Measurements from ENCODE around the gene UNC80.
"Not testable (repeated sequence)": the region's sequence is repeated elsewhere in the genome, so short reads cannot be mapped to it uniquely, and the experiment has no call there.

UNC80 gene

GRCh38 chr2:209790066-209790728, 18.6 kb downstream of the UNC80 start:
- DNase-seq (ENCODE audit: insufficient read length, low spot score) (no peak), FAIRE-seq (no peak)
- TF ChIP-seq POLR2AphosphoS5 (IDR thresholded peaks at IDR 0.05; ENCODE audit: low read depth, low read length) (no peak), SPI1 (IDR thresholded peaks at IDR 0.05; ENCODE audit: low read depth, low read length) (no peak), PAX5 (IDR thresholded peaks at IDR 0.05; ENCODE audit: insufficient read depth, low read length, severe bottlenecking) (no peak), POLR2A (IDR thresholded peaks at IDR 0.05; ENCODE audit: low read depth, low read length) (no peak), TAF1 (IDR thresholded peaks at IDR 0.05; ENCODE audit: low read depth, low read length) (no peak), POU2F2 (IDR thresholded peaks at IDR 0.05; ENCODE audit: low read depth, low read length) (no peak)

GRCh38 chr2:209791151-209791550, 19.5 kb downstream of the UNC80 start:
- DNase-seq (ENCODE audit: insufficient read length, low spot score) (no peak), FAIRE-seq (no peak)
- TF ChIP-seq TAF1 (IDR thresholded peaks at IDR 0.05; ENCODE audit: low read depth, low read length) = no peak
- TF ChIP-seq PAX5 (IDR thresholded peaks at IDR 0.05; ENCODE audit: insufficient read depth, low read length, severe bottlenecking) = no peak
- TF ChIP-seq POLR2AphosphoS5 (IDR thresholded peaks at IDR 0.05; ENCODE audit: low read depth, low read length) = no peak
- TF ChIP-seq SPI1 (IDR thresholded peaks at IDR 0.05; ENCODE audit: low read depth, low read length) = no peak
- TF ChIP-seq POLR2A (IDR thresholded peaks at IDR 0.05; ENCODE audit: low read depth, low read length) = no peak
- TF ChIP-seq POU2F2 (IDR thresholded peaks at IDR 0.05; ENCODE audit: low read depth, low read length) = no peak

- not testable (repeated sequence) for FAIRE-seq; DNase-seq (ENCODE audit: insufficient read length, low spot score)
These were observed 23.8 kb downstream of the UNC80 start for GRCh38 chr2:209795425-209795824.

- FAIRE-seq (no peak), DNase-seq (ENCODE audit: insufficient read length, low spot score) (no peak)
- TF ChIP-seq SPI1 (IDR thresholded peaks at IDR 0.05; ENCODE audit: low read depth, low read length) (no peak), POLR2AphosphoS5 (IDR thresholded peaks at IDR 0.05; ENCODE audit: low read depth, low read length) (no peak), POLR2A (IDR thresholded peaks at IDR 0.05; ENCODE audit: low read depth, low read length) (no peak), POU2F2 (IDR thresholded peaks at IDR 0.05; ENCODE audit: low read depth, low read length) (no peak), PAX5 (IDR thresholded peaks at IDR 0.05; ENCODE audit: insufficient read depth, low read length, severe bottlenecking) (no peak), TAF1 (IDR thresholded peaks at IDR 0.05; ENCODE audit: low read depth, low read length) (no peak)
These were observed 33.7 kb downstream of the UNC80 start for GRCh38 chr2:209805351-209805750.

GRCh38 chr2:209806318-209806717, 34.7 kb downstream of the UNC80 start:
- no peak for FAIRE-seq
- no peak for DNase-seq (ENCODE audit: insufficient read length, low spot score)
- TF ChIP-seq POLR2AphosphoS5 (IDR thresholded peaks at IDR 0.05; ENCODE audit: low read depth, low read length) (no peak), POU2F2 (IDR thresholded peaks at IDR 0.05; ENCODE audit: low read depth, low read length) (no peak), TAF1 (IDR thresholded peaks at IDR 0.05; ENCODE audit: low read depth, low read length) (no peak), POLR2A (IDR thresholded peaks at IDR 0.05; ENCODE audit: low read depth, low read length) (no peak)

- FAIRE-seq = no peak
- no peak for DNase-seq (ENCODE audit: insufficient read length, low spot score)
- TF ChIP-seq SPI1 (IDR thresholded peaks at IDR 0.05; ENCODE audit: low read depth, low read length) = no peak
- TF ChIP-seq POLR2AphosphoS5 (IDR thresholded peaks at IDR 0.05; ENCODE audit: low read depth, low read length) = no peak
- TF ChIP-seq PAX5 (IDR thresholded peaks at IDR 0.05; ENCODE audit: insufficient read depth, low read length, severe bottlenecking) = no peak
- no peak for TF ChIP-seq POLR2A (IDR thresholded peaks at IDR 0.05; ENCODE audit: low read depth, low read length)
These were observed 36.9 kb downstream of the UNC80 start for GRCh38 chr2:209808521-209808920.

GRCh38 chr2:209809256-209809655, 37.6 kb downstream of the UNC80 start:
- no peak for FAIRE-seq
- TF ChIP-seq SPI1 (IDR thresholded peaks at IDR 0.05; ENCODE audit: low read depth, low read length) = no peak
- TF ChIP-seq TAF1 (IDR thresholded peaks at IDR 0.05; ENCODE audit: low read depth, low read length) = no peak
- TF ChIP-seq PAX5 (IDR thresholded peaks at IDR 0.05; ENCODE audit: insufficient read depth, low read length, severe bottlenecking) = no peak
- TF ChIP-seq POU2F2 (IDR thresholded peaks at IDR 0.05; ENCODE audit: low read depth, low read length) = no peak
- TF ChIP-seq POLR2A (IDR thresholded peaks at IDR 0.05; ENCODE audit: low read depth, low read length) = no peak
- TF ChIP-seq POLR2AphosphoS5 (IDR thresholded peaks at IDR 0.05; ENCODE audit: low read depth, low read length) = no peak

GRCh38 chr2:209817844-209818271, 46.2 kb downstream of the UNC80 start:
- DNase-seq (ENCODE audit: insufficient read length, low spot score) (no peak), FAIRE-seq (no peak)
- no peak for TF ChIP-seq POLR2AphosphoS5 (IDR thresholded peaks at IDR 0.05; ENCODE audit: low read depth, low read length)
- no peak for TF ChIP-seq POLR2A (IDR thresholded peaks at IDR 0.05; ENCODE audit: low read depth, low read length)
- no peak for TF ChIP-seq POU2F2 (IDR thresholded peaks at IDR 0.05; ENCODE audit: low read depth, low read length)
- TF ChIP-seq PAX5 (IDR thresholded peaks at IDR 0.05; ENCODE audit: insufficient read depth, low read length, severe bottlenecking) = no peak
- no peak for TF ChIP-seq SPI1 (IDR thresholded peaks at IDR 0.05; ENCODE audit: low read depth, low read length)

More at GRCh38 chr2:209809256-209809655, 37.6 kb downstream of the UNC80 start:
- DNase-seq (ENCODE audit: insufficient read length, low spot score) = no peak

- no peak for DNase-seq (ENCODE audit: insufficient read length, low spot score)
- TF ChIP-seq POU2F2 (IDR thresholded peaks at IDR 0.05; ENCODE audit: low read depth, low read length) = no peak
These were observed 47.3 kb downstream of the UNC80 start for GRCh38 chr2:209818939-209819338.

GRCh38 chr2:209821806-209822205, 50.2 kb downstream of the UNC80 start:
- no peak for FAIRE-seq
- no peak for DNase-seq (ENCODE audit: insufficient read length, low spot score)
- TF ChIP-seq SPI1 (IDR thresholded peaks at IDR 0.05; ENCODE audit: low read depth, low read length) (no peak), PAX5 (IDR thresholded peaks at IDR 0.05; ENCODE audit: insufficient read depth, low read length, severe bottlenecking) (no peak), TAF1 (IDR thresholded peaks at IDR 0.05; ENCODE audit: low read depth, low read length) (no peak)

More at GRCh38 chr2:209818939-209819338, 47.3 kb downstream of the UNC80 start:
- no peak for FAIRE-seq

- FAIRE-seq (no peak), DNase-seq (ENCODE audit: insufficient read length, low spot score) (no peak)
- TF ChIP-seq PAX5 (IDR thresholded peaks at IDR 0.05; ENCODE audit: insufficient read depth, low read length, severe bottlenecking) (no peak), POLR2AphosphoS5 (IDR thresholded peaks at IDR 0.05; ENCODE audit: low read depth, low read length) (no peak), TAF1 (IDR thresholded peaks at IDR 0.05; ENCODE audit: low read depth, low read length) (no peak), POU2F2 (IDR thresholded peaks at IDR 0.05; ENCODE audit: low read depth, low read length) (no peak), POLR2A (IDR thresholded peaks at IDR 0.05; ENCODE audit: low read depth, low read length) (no peak)
These were observed 51.9 kb downstream of the UNC80 start for GRCh38 chr2:209823484-209823883.

Measured in GM12891 (cell line).